K562 (cell line): ENCODE results near the gene QKI. TPM values are rescaled to one million over a fixed set of nuclear protein-coding genes. Genes with fewer than 3 reads are reported as not detected.

Source experiments
- ATAC-seq: fragments of 200-7000 bp; cut with Tn5 transposase; 3 replicates; pipeline ENCODE4 v1.9.1; 2020; ENCODE audit warnings: moderate library complexity
- BruUV-seq: library from RNA; stranded (reverse); fragments of 400-500 nt; replicated peaks from 2 replicates; lab custom pipeline; 2021; lab: Mats Ljungman, UMichigan
- CTCF ChIA-PET: fragments of 300-600 bp; formaldehyde crosslinking; extraction: SDS; loops from one replicate; lab custom pipeline; 2021; ENCODE audit warnings: low intra/inter-chr PET ratio; lab: Yijun Ruan, JAX
- POLR2A ChIA-PET: fragments of 300-600, 350-650 bp; sonication (Branson Sonifier 250); formaldehyde crosslinking; extraction: SDS; loops from one replicate; lab custom pipeline; 2021; ENCODE audit warnings: antibody characterized with exemption, inconsistent platforms; lab: Yijun Ruan, JAX
- DNase-seq, 4 experiments: peaks; one replicate each; pipeline versions ENCODE4 v3.0.0 to v3.0.0-alpha.2; 2011 to 2018; ENCODE audit warnings: low spot score in 3 of 4, mixed read lengths in 3 of 4; ENCODE audit errors: extremely low read depth in 1 of 4
- FAIRE-seq: peaks from 2 replicates; lab custom pipeline; 2011; peaks lifted over from hg19 to GRCh38; lab: Jason Lieb, UNC
- H2AFZ ChIP-seq: 2 replicates; pipeline ENCODE4 v1.6.0; 2011; ENCODE audit warnings: low read depth, low read length, control low read depth, inconsistent platforms
- H3K27ac ChIP-seq: fragments of 200-600 bp; 3 replicates; pipeline ENCODE4 v1.8.0; 2011; ENCODE audit warnings: low read depth, mild to moderate bottlenecking, control low read depth, inconsistent platforms, low read length, moderate library complexity, mixed read lengths; ENCODE audit errors: extremely low read depth
- H3K27me3 ChIP-seq, 2 experiments: fragments of 300-600 bp in 1 of 2; 2 replicates in 1 of 2; 3 replicates in 1 of 2; pipeline versions ENCODE4 v1.6.0 to v1.8.0; 2011; ENCODE audit warnings: inconsistent platforms in 2 of 2, low read length in 2 of 2, mild to moderate bottlenecking in 1 of 2, mixed read lengths in 1 of 2, moderate library complexity in 1 of 2; ENCODE audit not compliant: control insufficient read depth in 2 of 2, insufficient read depth in 2 of 2
- H3K36me3 ChIP-seq: fragments of 300-600 bp; 3 replicates; pipeline ENCODE4 v1.8.0; 2011; ENCODE audit warnings: mild to moderate bottlenecking, low read length, inconsistent platforms; ENCODE audit not compliant: control insufficient read depth, insufficient read depth
- H3K4me1 ChIP-seq, 2 experiments: fragments of 200-600 bp in 1 of 2; replicated peaks in 1 of 2; 2 replicates in 1 of 2; 3 replicates in 1 of 2; pipeline versions ENCODE4 v1.5.1 to v1.8.0; 2011; ENCODE audit warnings: inconsistent platforms in 2 of 2, low read length in 2 of 2, mild to moderate bottlenecking in 1 of 2, mixed read lengths in 1 of 2, moderate library complexity in 1 of 2; ENCODE audit not compliant: control insufficient read depth in 2 of 2, insufficient read depth in 2 of 2
- H3K4me2 ChIP-seq: 2 replicates; pipeline ENCODE4 v1.6.1; 2011; ENCODE audit warnings: low read length, control low read depth, inconsistent platforms, mixed read lengths; ENCODE audit not compliant: insufficient read depth
- H3K4me3 ChIP-seq: fragments of 200-600 bp; sonication (generic), shearing (Covaris generic); 2 replicates; pipeline ENCODE4 v1.5.1; 2016; ENCODE audit warnings: control low read depth, inconsistent platforms
- H3K79me2 ChIP-seq: fragments of 200-600 bp; 3 replicates; pipeline ENCODE4 v1.8.0; 2011; ENCODE audit warnings: low read length, inconsistent platforms; ENCODE audit not compliant: control insufficient read depth, insufficient read depth
- H3K9ac ChIP-seq, 2 experiments: 2 replicates each; pipeline versions ENCODE4 v1.6.0 to v1.6.1; 2011; ENCODE audit warnings: low read depth in 2 of 2, low read length in 2 of 2, control low read depth in 1 of 2, inconsistent platforms in 1 of 2, mild to moderate bottlenecking in 1 of 2, mixed read lengths in 1 of 2; ENCODE audit not compliant: insufficient read depth in 1 of 2
- H3K9me1 ChIP-seq: one replicate; pipeline ENCODE4 v1.6.0; 2011; ENCODE audit warnings: inconsistent platforms, mild to moderate bottlenecking, low read length, moderate library complexity; ENCODE audit not compliant: control insufficient read depth, insufficient read depth
- H3K9me3 ChIP-seq: replicated peaks from 2 replicates; pipeline ENCODE4 v1.5.1; 2011; ENCODE audit warnings: low read depth, low read length, inconsistent platforms; ENCODE audit not compliant: control insufficient read depth, insufficient read depth
- H4K20me1 ChIP-seq: replicated peaks from 2 replicates; pipeline ENCODE4 v1.6.1; 2011; ENCODE audit warnings: low read length, inconsistent platforms, mixed read lengths; ENCODE audit not compliant: control insufficient read depth, insufficient read depth
- BCLAF1 ChIP-seq, 2 experiments: fragments of 450-650 bp in 1 of 2; IDR thresholded peaks; 2 replicates each; pipeline ENCODE4 v1.6.1; 2011 to 2017; ENCODE audit warnings: low read depth in 2 of 2, antibody characterized with exemption in 1 of 2, borderline replicate concordance in 1 of 2, low read length in 1 of 2, mild to moderate bottlenecking in 1 of 2, mixed read lengths in 1 of 2; ENCODE audit not compliant: control insufficient read depth in 1 of 2
- L3MBTL2 ChIP-seq: fragments of 450-650 bp; IDR thresholded peaks from 2 replicates; pipeline ENCODE4 v1.6.1; 2016; ENCODE audit warnings: mild to moderate bottlenecking, moderate library complexity
- PURB ChIP-seq: sonication (generic); formaldehyde crosslinking; IDR thresholded peaks from 2 replicates; pipeline ENCODE4 v1.9.0; 2021; ENCODE audit warnings: low read depth, mild to moderate bottlenecking, missing genetic modification reagents
- SMC3 ChIP-seq: conservative IDR thresholded peaks from 2 replicates; pipeline ENCODE4 v1.6.1; 2011; ENCODE audit warnings: low read depth, low read length, improper control_type of control experiment; ENCODE audit not compliant: insufficient read depth
- ZNF146 ChIP-seq: IDR thresholded peaks from one replicate; pipeline ENCODE4 v1.6.1; 2018; ENCODE audit warnings: missing compliant biosample characterization; ENCODE audit not compliant: unreplicated experiment
- ZNF316 ChIP-seq: fragments of 450-650 bp; IDR thresholded peaks from 2 replicates; pipeline ENCODE4 v1.6.1; 2016
- WGBS: fragments of 100-300 bp; shearing (Covaris generic); methylation state at CpG from one replicate; pipeline ENCODE4 v1.1.6; 2016; ENCODE audit warnings: low coverage, mixed read lengths; ENCODE audit not compliant: insufficient coverage; ENCODE audit errors: missing lambda C conversion rate; 5-methylcytosine and 5-hydroxymethylcytosine counted together
- in situ Hi-C: fragments of 300-500 bp; cut with MboI; formaldehyde crosslinking; loops from 4 replicates; pipeline ENCODE4 v1.15.0; 2018; ENCODE audit warnings: inconsistent platforms, mixed read lengths
- intact Hi-C: fragments of 100-400 bp; cut with micrococcal nuclease; formaldehyde crosslinking; loops from 2 replicates; pipeline ENCODE4 v1.14.2; 2022
- polyA plus RNA-seq, 8 experiments: library from polyadenylated mRNA; depleted of rRNA in 4 of 8; stranded (reverse) in 5 of 8; unstranded in 3 of 8; fragments of >200 nt; fragmentation: Nextera tagmentation in 2 of 8; fragmentation: Illumina TruSeq in 1 of 8; extraction: Ambion mirVana in 2 of 8; extraction: Trizol in 1 of 8; gene quantifications; 2 replicates each; pipeline versions ENCODE4 v1.2.1 to v1.2.3, GENCODE V29; 2011 to 2014; ENCODE audit warnings: inconsistent platforms in 1 of 8, missing spikeins in 1 of 8
- total RNA-seq, 7 experiments: library from RNA; depleted of rRNA in 6 of 7; stranded (reverse); fragments of >200 nt in 6 of 7; fragmentation: Illumina TruSeq in 2 of 7; extraction: Trizol in 2 of 7; gene quantifications; 2 replicates each; pipeline versions ENCODE4 v1.2.1 to v1.2.3, GENCODE V29; 2011 to 2021; ENCODE audit warnings: low replicate concordance in 1 of 7
- TF ChIP-seq, protein P1 (sequence below): fragments of 250-450 bp; sonication (Bioruptor Pico); IDR thresholded peaks from 2 replicates; pipeline ENCODE4 v1.5.0; 2020; ENCODE audit warnings: mild to moderate bottlenecking, borderline replicate concordance
- TF ChIP-seq, protein P2 (sequence below): fragments of 250-450 bp; sonication (Bioruptor Pico); IDR thresholded peaks from 2 replicates; pipeline ENCODE4 v1.8.0; 2022; ENCODE audit warnings: moderate library complexity, mild to moderate bottlenecking, inconsistent platforms

The QKI gene
- total and polyA plus RNA-seq, 9 of the 15 experiments (the other 6 are each of a cell fraction or from before 2014, with no cell fraction given) = 20.4 to 215 (median 123) TPM

DNA sequence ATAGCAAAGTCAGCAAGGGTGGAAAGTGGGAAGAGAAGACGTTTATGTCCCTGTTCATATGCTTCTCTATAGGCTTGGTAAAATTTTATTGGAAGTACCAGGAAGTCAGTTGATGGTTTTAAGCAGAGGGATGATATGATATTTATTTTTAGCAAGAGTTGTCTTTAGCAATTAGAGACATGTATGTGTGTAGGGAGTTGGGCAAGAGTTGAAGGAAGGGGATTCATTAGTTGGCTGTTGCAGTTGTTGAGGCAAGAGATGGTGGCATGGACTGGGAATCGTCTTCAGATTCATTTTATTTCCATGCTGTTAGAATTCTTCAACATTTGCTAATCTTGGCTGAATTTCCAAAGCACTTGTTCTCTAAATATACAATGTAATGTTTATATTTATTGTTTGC lies 85.6 kb downstream of the QKI start:
- FAIRE-seq (no peak), DNase-seq (no peak)
- in situ Hi-C loops (no loop called here), intact Hi-C loops (no loop called here)
- Histone ChIP-seq H3K4me2 (no peak overlapping the region), H3K9me1 (peaks cover 4% of the 10 kb centered on the region), H3K79me2 (peaks cover 99% of the 10 kb centered on the region), H3K4me1 (no peaks in the 10 kb centered on the region), H3K36me3 (peaks cover 6% of the 10 kb centered on the region; the same call in 1 of the 3 replicates), H2AFZ (no peak overlapping the region), H4K20me1 (no peaks in the 10 kb centered on the region), H3K9me3 (peaks cover 6% of the 10 kb centered on the region), H3K9ac (no peak overlapping the region), H3K27me3 (no peaks in the 10 kb centered on the region), H3K4me3 (no peak overlapping the region)
- ChIA-PET CTCF (no interaction called here), POLR2A (no interaction called here)
- WGBS = 71% methylated on average over 2 of the region's 2 CpGs
- TF ChIP-seq ZNF316 (peak; percentile 21; the same call in 1 of the 2 replicates), ZNF146 (CRISPR knock-in tag) (no peak)
- TF ChIP-seq, all 486 proteins: peak for 1
- no peak for ATAC-seq
- no peak overlapping the region for H3K27ac ChIP-seq
- no TSS peak for BruUV-seq

- WGBS = 93% methylated on average over 2 of the region's 2 CpGs
- no TSS peak for BruUV-seq
- ChIA-PET CTCF (no interaction called here), POLR2A (interaction anchor here (0.6 to 1.4 kb wide), 5 partner anchors 11 to 162 kb away, joined by 3 to 4 read pairs (median 3); no protein-coding TSS in a partner anchor)
- Histone ChIP-seq H3K9ac (no peak overlapping the region), H3K4me1 (no peaks in the 10 kb centered on the region), H3K9me3 (peaks cover 13% of the 10 kb centered on the region), H3K27ac (no peak overlapping the region), H4K20me1 (no peaks in the 10 kb centered on the region), H3K27me3 (no peaks in the 10 kb centered on the region), H3K4me2 (no peak overlapping the region), H3K79me2 (peaks cover 99% of the 10 kb centered on the region), H3K36me3 (peaks cover 6% of the 10 kb centered on the region; the same call in 2 of the 3 replicates), H3K9me1 (peaks cover 1% of the 10 kb centered on the region), H3K4me3 (no peak overlapping the region), H2AFZ (no peak overlapping the region)
- in situ Hi-C loops (no loop called here), intact Hi-C loops (no loop called here)
- no peak for ATAC-seq
- DNase-seq = peak in 2 of 4 experiments; percentile 32 to 39
- FAIRE-seq = no peak
- TF ChIP-seq BCLAF1 (IDR thresholded peaks at IDR 0.05; ENCODE audit: borderline replicate concordance in 1 of 2, control insufficient read depth in 1 of 2, low read depth in 2 of 2, low read length in 1 of 2) = no peak
- TF ChIP-seq, protein P1, sequence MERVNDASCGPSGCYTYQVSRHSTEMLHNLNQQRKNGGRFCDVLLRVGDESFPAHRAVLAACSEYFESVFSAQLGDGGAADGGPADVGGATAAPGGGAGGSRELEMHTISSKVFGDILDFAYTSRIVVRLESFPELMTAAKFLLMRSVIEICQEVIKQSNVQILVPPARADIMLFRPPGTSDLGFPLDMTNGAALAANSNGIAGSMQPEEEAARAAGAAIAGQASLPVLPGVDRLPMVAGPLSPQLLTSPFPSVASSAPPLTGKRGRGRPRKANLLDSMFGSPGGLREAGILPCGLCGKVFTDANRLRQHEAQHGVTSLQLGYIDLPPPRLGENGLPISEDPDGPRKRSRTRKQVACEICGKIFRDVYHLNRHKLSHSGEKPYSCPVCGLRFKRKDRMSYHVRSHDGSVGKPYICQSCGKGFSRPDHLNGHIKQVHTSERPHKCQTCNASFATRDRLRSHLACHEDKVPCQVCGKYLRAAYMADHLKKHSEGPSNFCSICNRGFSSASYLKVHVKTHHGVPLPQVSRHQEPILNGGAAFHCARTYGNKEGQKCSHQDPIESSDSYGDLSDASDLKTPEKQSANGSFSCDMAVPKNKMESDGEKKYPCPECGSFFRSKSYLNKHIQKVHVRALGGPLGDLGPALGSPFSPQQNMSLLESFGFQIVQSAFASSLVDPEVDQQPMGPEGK (CRISPR knock-in tag) = no peak
- TF ChIP-seq SMC3 = no peak
- TF ChIP-seq, protein P2, sequence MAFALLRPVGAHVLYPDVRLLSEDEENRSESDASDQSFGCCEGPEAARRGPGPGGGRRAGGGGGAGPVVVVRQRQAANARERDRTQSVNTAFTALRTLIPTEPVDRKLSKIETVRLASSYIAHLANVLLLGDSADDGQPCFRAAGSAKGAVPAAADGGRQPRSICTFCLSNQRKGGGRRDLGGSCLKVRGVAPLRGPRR (CRISPR knock-in tag) = no peak
- no peak for TF ChIP-seq L3MBTL2
- no peak for TF ChIP-seq PURB
These were observed 86.5 kb downstream of the QKI start for GRCh38 chr6:163501026-163501425.
